ENCODE data around the gene PLOD2.

Gene PLOD2

GRCh38 chr3:146181216-146181615 lies 20.2 kb upstream of the PLOD2 start:
- TF ChIP-seq CTCF (conservative IDR thresholded peaks at IDR 0.05; ENCODE audit: low read depth, low read length), result no peak
- H3K4me3 ChIP-seq (ENCODE audit: low read depth, low read length), result no peak overlapping the region
- DNase-seq (ENCODE audit: low read depth), result no peak

GRCh38 chr3:146180376-146180775 lies 19.4 kb upstream of the PLOD2 start:
- no peak overlapping the region for H3K4me3 ChIP-seq (ENCODE audit: low read depth, low read length)
- no peak for DNase-seq (ENCODE audit: low read depth)
- TF ChIP-seq CTCF (conservative IDR thresholded peaks at IDR 0.05; ENCODE audit: low read depth, low read length), result no peak

- DNase-seq (ENCODE audit: low read depth), result no peak
- no peak overlapping the region for H3K4me3 ChIP-seq (ENCODE audit: low read depth, low read length)
- TF ChIP-seq CTCF (conservative IDR thresholded peaks at IDR 0.05; ENCODE audit: low read depth, low read length), result no peak
These were observed 17.2 kb upstream of the PLOD2 start for GRCh38 chr3:146178006-146178689.

GRCh38 chr3:146177519-146177918 lies 16.5 kb upstream of the PLOD2 start:
- H3K4me3 ChIP-seq (ENCODE audit: low read depth, low read length), result no peak overlapping the region
- no peak for DNase-seq (ENCODE audit: low read depth)
- no peak for TF ChIP-seq CTCF (conservative IDR thresholded peaks at IDR 0.05; ENCODE audit: low read depth, low read length)

- no peak for TF ChIP-seq CTCF (conservative IDR thresholded peaks at IDR 0.05; ENCODE audit: low read depth, low read length)
- DNase-seq (ENCODE audit: low read depth), result no peak
- H3K4me3 ChIP-seq (ENCODE audit: low read depth, low read length), result no peak overlapping the region
These were observed 16.1 kb upstream of the PLOD2 start for GRCh38 chr3:146177072-146177471.

- no peak for TF ChIP-seq CTCF (conservative IDR thresholded peaks at IDR 0.05; ENCODE audit: low read depth, low read length)
- DNase-seq (ENCODE audit: low read depth), result peak; percentile 44
- no peak overlapping the region for H3K4me3 ChIP-seq (ENCODE audit: low read depth, low read length)
These were observed 11.6 kb upstream of the PLOD2 start for GRCh38 chr3:146172586-146172985.

GRCh38 chr3:146170591-146170990 lies 9.6 kb upstream of the PLOD2 start:
- no peak for TF ChIP-seq CTCF (conservative IDR thresholded peaks at IDR 0.05; ENCODE audit: low read depth, low read length)
- no peak overlapping the region for H3K4me3 ChIP-seq (ENCODE audit: low read depth, low read length)
- no peak for DNase-seq (ENCODE audit: low read depth)
